D721Med (cell line): ENCODE data around the gene TCF23.
A peak's percentile ranks its signal among the peaks of the same experiment; 100 is the strongest.
"Not testable (repeated sequence)": the region's sequence is repeated elsewhere in the genome, so short reads cannot be mapped to it uniquely, and the experiment has no call there.

Experiments
- DNase-seq: peaks from one replicate; pipeline ENCODE4 v3.0.0; 2011; ENCODE audit warnings: low spot score; ENCODE audit not compliant: insufficient read length
- FAIRE-seq: peaks from 2 replicates; lab custom pipeline; 2011; peaks lifted over from hg19 to GRCh38; lab: Jason Lieb, UNC
- TF ChIP-seq, protein P1 (sequence below): IDR thresholded peaks from 2 replicates; pipeline ENCODE4 v1.5.1; 2012; ENCODE audit warnings: mild to moderate bottlenecking, control low read depth; ENCODE audit not compliant: insufficient read depth; ENCODE audit errors: missing control alignments

TCF23 gene

DNA sequence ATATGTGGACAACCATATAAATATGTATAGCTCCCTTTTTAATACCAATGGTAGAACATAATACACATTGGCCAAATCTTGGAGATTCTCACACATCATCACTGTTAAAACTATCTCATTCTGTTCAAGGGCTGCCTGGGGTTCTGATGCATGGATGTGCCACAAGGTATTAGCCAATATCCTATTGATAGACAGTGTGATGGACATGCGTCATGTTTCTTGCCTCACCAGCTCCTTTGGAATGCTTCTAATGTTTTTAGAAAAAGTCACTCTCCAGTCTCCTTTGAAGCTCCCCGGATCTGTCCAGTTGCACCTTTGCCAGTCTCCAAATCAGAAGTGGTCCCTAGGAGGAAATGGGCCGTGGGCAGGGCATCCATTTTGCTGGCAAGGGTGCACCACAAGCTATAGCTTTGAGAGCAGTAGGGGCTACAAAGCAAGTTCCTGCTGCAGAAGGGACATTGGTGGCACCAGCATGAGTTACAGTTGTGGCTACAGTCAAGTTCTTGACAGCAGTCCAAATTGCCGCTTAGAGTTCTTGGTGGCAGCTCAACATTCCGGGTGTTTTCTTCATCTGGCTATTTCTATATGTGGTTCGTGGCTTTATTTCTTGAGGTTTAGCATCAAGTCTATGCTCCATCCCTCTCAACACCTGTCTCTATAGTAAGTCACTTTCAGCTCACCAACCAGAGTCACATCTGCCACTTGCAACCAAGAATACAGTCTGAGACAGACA lies 38.0 kb downstream of the TCF23 start:
- TF ChIP-seq, protein P1, sequence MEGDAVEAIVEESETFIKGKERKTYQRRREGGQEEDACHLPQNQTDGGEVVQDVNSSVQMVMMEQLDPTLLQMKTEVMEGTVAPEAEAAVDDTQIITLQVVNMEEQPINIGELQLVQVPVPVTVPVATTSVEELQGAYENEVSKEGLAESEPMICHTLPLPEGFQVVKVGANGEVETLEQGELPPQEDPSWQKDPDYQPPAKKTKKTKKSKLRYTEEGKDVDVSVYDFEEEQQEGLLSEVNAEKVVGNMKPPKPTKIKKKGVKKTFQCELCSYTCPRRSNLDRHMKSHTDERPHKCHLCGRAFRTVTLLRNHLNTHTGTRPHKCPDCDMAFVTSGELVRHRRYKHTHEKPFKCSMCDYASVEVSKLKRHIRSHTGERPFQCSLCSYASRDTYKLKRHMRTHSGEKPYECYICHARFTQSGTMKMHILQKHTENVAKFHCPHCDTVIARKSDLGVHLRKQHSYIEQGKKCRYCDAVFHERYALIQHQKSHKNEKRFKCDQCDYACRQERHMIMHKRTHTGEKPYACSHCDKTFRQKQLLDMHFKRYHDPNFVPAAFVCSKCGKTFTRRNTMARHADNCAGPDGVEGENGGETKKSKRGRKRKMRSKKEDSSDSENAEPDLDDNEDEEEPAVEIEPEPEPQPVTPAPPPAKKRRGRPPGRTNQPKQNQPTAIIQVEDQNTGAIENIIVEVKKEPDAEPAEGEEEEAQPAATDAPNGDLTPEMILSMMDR = no peak
- FAIRE-seq = no peak
- no peak for DNase-seq

DNA sequence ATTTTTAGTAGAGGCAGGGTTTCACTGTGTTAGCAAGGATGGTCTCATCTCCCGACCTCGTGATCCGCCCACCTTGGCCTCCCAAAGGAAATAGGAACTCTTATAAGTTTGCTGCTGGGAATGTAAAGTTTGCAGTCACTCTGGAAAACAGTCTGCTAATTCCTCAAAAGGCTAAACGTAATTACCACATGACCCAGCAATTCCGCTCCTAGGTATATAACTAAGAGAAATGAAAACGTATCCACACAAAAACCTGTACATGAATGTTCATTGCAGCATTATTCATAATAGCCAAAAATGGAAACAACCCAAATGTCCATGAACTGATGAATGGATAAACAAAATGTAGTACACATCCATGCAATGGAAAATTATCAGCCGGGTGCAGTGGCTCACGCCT lies 41.2 kb downstream of the TCF23 start:
- DNase-seq (no peak), FAIRE-seq (no peak)
- TF ChIP-seq, protein P1 = no peak

DNA sequence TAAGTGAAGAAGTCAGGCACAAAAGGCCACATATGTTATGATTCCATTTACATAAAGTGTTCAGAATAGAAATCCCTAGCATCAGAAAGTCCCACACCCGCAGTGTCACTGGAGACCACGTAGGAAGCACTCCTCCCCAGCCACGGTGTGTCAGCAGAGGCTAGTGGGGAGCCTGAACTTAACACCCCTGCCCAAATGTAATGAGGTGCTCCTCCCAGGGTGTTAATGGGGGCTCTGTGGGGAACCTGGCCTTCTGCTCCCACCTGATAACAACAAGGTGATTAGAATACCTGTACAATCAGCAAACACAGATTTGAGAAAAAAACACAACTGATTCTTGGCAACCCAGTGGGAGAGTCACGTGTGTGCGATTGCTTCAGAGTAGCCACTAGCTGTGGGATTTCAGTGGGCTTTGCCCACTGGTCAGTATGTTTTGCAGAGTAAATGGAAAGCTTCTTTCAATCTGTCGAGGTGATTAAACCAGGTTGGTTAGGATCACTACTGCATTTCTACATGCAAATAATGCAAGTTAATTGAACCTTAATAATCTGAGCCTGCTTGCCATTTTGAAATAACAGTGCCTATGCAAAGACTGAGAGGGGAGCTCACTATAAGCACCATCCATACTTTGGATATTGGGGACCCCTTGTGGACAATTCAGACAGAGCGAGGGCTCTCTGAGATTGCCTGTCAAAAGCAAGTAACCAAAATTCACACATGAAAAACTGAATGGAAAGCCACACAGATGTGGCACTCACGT lies 42.4 kb downstream of the TCF23 start:
- no peak for FAIRE-seq
- TF ChIP-seq, protein P1 = peak; percentile 66
- DNase-seq = no peak

DNA sequence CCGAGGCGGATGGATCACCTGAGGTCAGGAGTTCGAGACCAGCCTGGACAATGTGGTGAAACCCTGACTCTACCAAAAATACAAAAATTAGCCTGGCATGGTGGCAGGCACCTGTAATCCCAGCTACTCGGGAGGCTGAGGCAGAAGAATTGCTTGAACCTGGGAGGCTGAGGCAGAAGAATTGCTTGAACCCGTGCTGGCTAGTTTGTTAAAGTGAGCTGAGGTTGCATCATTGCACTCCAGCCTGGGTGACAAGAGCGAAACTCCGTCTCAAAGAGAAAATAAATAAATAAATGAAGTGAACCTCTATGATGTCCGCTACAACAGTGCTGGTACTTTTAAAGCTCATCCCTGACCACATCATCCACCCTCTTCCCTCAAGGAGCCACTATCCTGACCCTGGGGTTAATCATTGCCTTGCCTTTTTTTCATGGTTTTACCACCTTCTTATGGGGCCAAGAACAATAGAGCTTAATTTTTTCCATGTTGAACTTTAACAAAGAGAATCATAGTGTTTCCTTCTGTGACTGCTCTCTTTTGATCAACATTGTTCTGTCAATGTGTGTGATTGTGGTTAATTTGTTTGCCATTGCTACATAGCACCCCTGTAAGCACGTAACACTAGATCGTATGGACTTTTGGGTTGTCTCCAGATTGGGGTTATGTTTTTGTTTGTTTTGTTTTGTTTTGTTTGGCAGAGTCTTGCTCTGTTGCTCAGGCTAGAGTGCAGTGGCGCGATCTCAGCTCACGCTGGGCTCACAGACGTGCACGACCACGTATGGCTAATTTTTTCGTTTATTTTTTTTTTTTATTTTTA lies 45.9 kb downstream of the TCF23 start:
- FAIRE-seq (no peak), DNase-seq (no peak)
- TF ChIP-seq, protein P1 = no peak

DNA sequence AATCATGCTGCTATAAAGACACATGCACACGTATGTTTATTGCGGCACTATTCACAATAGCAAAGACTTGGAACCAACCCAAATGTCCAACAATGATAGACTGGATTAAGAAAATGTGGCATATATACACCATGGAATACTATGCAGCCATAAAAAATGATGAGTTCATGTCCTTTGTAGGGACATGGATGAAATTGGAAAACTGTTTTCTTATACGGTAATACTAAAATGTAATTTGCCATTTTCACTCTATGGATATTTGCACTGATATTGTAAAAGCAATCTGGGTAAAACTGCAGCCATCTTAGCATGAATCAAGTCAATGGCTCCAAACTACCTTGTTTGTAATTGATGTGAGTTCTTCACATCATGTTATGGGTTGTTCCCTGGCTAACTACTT lies 47.0 kb downstream of the TCF23 start:
- not testable (repeated sequence) for DNase-seq, FAIRE-seq

DNA sequence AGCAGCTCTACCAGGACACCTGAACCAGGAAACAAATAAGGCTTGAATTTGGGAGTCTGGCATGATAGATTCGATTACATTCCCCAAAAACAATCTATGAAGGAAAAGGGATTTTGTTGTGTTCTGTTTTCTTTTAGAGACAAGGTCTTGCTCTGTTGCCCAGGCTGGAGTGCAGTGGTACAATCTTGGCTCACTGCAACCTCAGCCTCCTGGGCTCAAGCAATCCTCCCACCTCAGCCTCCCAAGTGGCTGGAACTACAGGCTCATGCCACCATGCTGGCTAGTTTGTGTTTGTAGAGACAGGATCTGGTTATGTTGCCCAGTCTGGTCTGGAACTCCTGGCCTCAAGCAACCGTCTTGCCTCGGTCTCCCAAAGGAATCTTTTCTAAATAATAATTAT lies 49.3 kb downstream of the TCF23 start:
- not testable (repeated sequence) for FAIRE-seq, DNase-seq

DNA sequence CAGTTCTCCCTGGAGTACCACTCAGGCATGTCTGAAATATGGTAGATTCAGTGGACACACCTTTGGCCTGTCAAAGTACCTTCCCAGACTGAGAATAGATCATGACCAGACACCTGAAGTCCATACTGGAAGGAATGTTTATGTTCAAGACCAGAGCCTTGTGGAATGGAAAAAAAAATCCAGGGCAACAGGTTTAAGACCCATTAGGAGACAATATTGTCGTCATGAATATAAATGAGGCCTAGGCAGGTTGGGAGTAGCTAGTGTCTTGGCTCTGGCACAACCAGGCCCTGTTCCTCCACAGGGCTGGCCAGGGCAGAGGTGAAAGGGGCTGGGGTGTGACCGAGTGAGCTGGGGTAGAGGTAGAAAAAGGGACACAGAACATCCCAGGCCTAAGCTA lies 49.8 kb downstream of the TCF23 start:
- peak; percentile 1 for DNase-seq
- no peak for FAIRE-seq
- TF ChIP-seq, protein P1 = no peak

DNA sequence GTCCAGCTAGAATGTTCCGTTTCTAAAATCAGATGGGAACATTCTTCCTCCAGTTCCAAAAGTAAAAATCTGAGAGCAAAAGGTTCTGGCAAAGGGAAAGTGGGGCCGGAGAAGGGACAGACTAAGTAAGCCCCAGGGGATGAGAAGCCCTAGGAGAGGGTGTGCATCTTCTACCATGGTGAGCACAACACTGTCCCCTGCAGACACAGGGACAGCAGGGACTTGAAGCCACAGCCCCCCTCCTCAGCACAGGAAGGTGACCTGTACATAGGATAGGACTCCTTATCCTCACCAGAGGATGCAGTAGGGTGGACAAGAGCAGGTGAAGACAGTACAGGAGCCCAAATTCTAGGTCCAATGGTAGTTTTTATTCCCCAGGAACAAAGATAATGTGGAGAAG lies 50.4 kb downstream of the TCF23 start:
- DNase-seq = peak; percentile 1
- no peak for FAIRE-seq
- TF ChIP-seq, protein P1 = no peak
